Measurements from ENCODE around the gene RESF1.

DNA sequence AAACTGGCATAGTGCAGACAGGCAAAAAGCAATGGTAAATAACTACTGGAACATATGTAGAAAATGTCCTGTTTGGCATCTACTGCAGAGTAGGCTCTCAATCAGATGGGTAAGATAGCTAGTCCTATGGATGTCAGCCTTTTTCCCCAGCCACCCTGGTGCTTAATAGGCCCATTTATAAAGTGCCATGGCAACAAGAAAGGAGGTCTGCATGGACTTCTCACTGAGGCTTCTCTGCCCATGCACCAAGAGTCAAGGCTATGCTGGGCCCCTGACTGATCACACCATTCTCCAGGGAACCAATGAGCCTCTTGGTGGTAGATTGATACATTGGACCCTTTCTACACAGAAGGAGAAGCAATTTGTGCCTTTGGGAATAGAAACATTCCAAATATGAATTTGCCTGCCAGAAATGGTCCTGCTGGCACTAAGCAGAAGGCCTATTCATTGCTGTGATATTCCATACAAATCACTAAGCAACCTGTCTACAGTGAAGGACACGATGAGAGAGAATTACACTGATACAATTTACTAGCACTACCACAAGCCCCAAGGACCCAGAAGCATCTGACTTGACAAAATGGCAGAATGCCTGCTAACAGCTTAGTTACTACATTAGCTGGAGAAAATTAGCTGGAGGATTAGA, 43.8 kb downstream of the RESF1 start:
- TF ChIP-seq POLR2A (IDR thresholded peaks at IDR 0.05; ENCODE audit: low read depth, low read length): no peak
- TF ChIP-seq TAF1 (IDR thresholded peaks at IDR 0.05; ENCODE audit: borderline replicate concordance, low read depth, low read length): no peak
- TF ChIP-seq POLR2AphosphoS5 (IDR thresholded peaks at IDR 0.05; ENCODE audit: low read depth, low read length): no peak

All from GM12892 (cell line).